OCI-LY7 (cell line): Measurements from ENCODE around the gene RASEF.

Source experiments
- EZH2phosphoT487 ChIP-seq: fragments of 200-600 bp; sonication (generic); IDR thresholded peaks from 2 replicates; pipeline ENCODE4 v1.6.1; 2018; ENCODE audit warnings: low read depth, borderline replicate concordance, mild to moderate bottlenecking, mixed run types, antibody characterized with exemption, low read length, moderate library complexity, mixed read lengths
- TF ChIP-seq, protein P1 (sequence below): fragments of 200-600 bp; sonication (generic); conservative IDR thresholded peaks from 2 replicates; pipeline ENCODE4 v1.5.1; 2014; ENCODE audit warnings: mild to moderate bottlenecking, antibody characterized with exemption, low read length, moderate library complexity, mixed read lengths

DNA sequence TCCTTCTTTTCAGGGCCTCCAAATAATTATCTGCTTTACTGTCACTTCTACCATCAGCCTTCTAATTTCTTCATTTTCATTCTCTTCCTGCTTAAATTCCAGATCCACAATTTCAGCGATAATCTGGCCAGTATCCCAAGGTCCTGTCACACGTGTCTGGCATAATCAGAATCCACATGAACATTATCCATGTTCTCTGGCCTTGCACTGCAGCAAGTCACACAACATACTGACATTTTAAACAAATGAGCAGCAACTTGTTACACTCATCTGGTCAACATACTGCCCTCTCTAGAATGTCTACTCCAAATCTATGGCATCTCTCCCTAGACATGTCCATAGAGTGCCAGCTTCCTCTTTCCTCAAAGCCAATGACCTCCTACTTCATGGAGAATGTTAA is 43.8 kb upstream of the RASEF start:
- TF ChIP-seq EZH2phosphoT487: no peak
- TF ChIP-seq, protein P1, sequence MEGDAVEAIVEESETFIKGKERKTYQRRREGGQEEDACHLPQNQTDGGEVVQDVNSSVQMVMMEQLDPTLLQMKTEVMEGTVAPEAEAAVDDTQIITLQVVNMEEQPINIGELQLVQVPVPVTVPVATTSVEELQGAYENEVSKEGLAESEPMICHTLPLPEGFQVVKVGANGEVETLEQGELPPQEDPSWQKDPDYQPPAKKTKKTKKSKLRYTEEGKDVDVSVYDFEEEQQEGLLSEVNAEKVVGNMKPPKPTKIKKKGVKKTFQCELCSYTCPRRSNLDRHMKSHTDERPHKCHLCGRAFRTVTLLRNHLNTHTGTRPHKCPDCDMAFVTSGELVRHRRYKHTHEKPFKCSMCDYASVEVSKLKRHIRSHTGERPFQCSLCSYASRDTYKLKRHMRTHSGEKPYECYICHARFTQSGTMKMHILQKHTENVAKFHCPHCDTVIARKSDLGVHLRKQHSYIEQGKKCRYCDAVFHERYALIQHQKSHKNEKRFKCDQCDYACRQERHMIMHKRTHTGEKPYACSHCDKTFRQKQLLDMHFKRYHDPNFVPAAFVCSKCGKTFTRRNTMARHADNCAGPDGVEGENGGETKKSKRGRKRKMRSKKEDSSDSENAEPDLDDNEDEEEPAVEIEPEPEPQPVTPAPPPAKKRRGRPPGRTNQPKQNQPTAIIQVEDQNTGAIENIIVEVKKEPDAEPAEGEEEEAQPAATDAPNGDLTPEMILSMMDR: no peak
